Chondrocyte (in vitro differentiated cells): ENCODE results near the gene TECPR1. TPM values are rescaled to one million over a fixed set of nuclear protein-coding genes. Genes with fewer than 3 reads are reported as not detected.

Experiments
- DNase-seq: peaks from one replicate; pipeline ENCODE4 v3.0.0; 2021; ENCODE audit warnings: mixed read lengths, low spot score
- H3K27ac Mint-ChIP-seq: one replicate; pipeline ENCODE4 v1.8.0; 2021; ENCODE audit warnings: mild to moderate bottlenecking, moderate library complexity, mixed read lengths; ENCODE audit not compliant: unreplicated experiment
- H3K27me3 Mint-ChIP-seq: 2 replicates; pipeline ENCODE4 v1.8.0; 2021; ENCODE audit warnings: low read depth, mixed read lengths
- H3K36me3 Mint-ChIP-seq: 2 replicates; pipeline ENCODE4 v1.8.0; 2021; ENCODE audit warnings: low read depth, mixed read lengths
- H3K4me1 Mint-ChIP-seq: 2 replicates; pipeline ENCODE4 v1.8.0; 2021; ENCODE audit warnings: low read depth, mild to moderate bottlenecking, mixed read lengths
- H3K4me3 Mint-ChIP-seq: one replicate; pipeline ENCODE4 v1.8.0; 2021; ENCODE audit warnings: mild to moderate bottlenecking, moderate library complexity, mixed read lengths; ENCODE audit not compliant: unreplicated experiment
- H3K9me3 Mint-ChIP-seq: 2 replicates; pipeline ENCODE4 v1.8.0; 2021; ENCODE audit warnings: low read depth, mixed read lengths
- total RNA-seq: library from RNA; stranded (reverse); gene quantifications from 3 replicates; pipeline ENCODE4 v1.2.1, GENCODE V29; 2021
- TF ChIP-seq, protein P1 (sequence below): fragments of 200-600 bp; sonication (generic); IDR thresholded peaks from 2 replicates; pipeline ENCODE4 v1.5.0; 2021; ENCODE audit warnings: antibody characterized with exemption, mild to moderate bottlenecking, moderate library complexity

Gene TECPR1
- total RNA-seq, 1 donor from 2014 or later = 27.3 TPM

DNA sequence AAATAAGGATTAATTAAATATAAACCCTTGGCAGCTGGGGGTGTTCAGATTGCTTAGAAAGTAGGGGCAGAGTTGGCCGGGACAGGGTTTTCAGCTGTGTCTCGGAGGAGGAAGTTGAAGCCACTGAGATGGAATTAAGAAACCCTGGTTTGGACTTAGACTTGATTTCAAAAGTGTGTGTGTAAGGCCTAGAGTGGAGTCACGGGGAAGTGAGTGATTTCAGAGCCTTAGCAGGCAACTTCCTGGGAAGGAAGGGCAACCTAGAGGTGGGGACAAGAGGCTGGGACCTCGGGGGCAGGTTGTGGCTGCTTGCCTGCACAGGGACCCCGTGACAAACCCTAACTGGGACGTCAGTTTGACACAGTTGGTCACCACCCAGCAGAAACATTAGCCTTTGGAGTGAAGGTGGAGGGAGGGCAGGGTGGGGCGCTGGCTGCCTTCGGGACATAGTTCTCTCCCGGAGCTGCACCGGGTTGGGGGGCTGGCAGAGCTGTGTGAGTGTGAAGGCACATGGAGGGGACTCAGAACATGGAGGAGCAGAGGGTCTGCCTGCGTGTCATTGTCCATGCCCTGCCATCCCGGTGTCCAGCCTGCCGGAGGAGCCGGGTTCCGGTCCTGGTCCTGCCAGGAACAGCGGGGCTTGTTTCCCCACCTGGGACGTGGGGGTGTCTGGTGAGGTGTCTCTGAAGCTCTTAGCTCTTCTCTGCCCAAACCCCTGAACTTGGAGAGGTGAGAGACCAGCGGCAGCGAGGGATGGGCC lies 31.3 kb upstream of the TECPR1 start:
- H3K9me3 Mint-ChIP-seq = no peaks in the 10 kb centered on the region

DNA sequence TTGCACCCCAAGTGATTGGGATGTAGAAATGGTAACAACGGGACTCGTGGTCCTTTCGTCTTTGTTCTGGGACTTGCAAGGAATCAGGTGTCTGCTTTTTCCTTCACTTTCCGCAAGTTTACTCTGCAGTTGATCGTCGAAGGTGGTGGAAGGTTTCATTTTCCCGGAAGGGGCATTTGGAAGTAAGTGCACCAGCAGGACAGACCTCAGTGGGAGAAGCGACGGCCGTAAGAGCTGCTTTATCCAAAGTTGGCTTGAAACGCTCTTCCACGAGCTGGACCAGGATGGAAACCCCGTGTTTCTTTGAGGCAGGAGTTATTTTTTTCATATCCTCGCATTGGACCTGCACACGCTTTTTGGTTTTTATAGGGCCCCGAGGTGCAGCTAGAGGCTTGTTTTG lies 30.7 kb upstream of the TECPR1 start:
- Mint-ChIP-seq H3K27me3 (no peaks in the 10 kb centered on the region), H3K4me3 (peak overlapping the region; percentile 85), H3K9me3 (no peaks in the 10 kb centered on the region), H3K36me3 (peaks cover 13% of the 10 kb centered on the region), H3K27ac (peak overlapping the region; percentile 95), H3K4me1 (peaks cover 50% of the 10 kb centered on the region)
- TF ChIP-seq, protein P1, sequence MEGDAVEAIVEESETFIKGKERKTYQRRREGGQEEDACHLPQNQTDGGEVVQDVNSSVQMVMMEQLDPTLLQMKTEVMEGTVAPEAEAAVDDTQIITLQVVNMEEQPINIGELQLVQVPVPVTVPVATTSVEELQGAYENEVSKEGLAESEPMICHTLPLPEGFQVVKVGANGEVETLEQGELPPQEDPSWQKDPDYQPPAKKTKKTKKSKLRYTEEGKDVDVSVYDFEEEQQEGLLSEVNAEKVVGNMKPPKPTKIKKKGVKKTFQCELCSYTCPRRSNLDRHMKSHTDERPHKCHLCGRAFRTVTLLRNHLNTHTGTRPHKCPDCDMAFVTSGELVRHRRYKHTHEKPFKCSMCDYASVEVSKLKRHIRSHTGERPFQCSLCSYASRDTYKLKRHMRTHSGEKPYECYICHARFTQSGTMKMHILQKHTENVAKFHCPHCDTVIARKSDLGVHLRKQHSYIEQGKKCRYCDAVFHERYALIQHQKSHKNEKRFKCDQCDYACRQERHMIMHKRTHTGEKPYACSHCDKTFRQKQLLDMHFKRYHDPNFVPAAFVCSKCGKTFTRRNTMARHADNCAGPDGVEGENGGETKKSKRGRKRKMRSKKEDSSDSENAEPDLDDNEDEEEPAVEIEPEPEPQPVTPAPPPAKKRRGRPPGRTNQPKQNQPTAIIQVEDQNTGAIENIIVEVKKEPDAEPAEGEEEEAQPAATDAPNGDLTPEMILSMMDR = no peak
- no peak for DNase-seq

More for the DNA sequence above, 31.3 kb upstream of the TECPR1 start:
- peak; percentile 91 for DNase-seq
- Mint-ChIP-seq H3K4me1 (peaks cover 50% of the 10 kb centered on the region), H3K4me3 (peak overlapping the region; percentile 85), H3K36me3 (peaks cover 13% of the 10 kb centered on the region), H3K27me3 (no peaks in the 10 kb centered on the region), H3K27ac (peak overlapping the region; percentile 95)
- TF ChIP-seq, protein P1 = no peak

DNA sequence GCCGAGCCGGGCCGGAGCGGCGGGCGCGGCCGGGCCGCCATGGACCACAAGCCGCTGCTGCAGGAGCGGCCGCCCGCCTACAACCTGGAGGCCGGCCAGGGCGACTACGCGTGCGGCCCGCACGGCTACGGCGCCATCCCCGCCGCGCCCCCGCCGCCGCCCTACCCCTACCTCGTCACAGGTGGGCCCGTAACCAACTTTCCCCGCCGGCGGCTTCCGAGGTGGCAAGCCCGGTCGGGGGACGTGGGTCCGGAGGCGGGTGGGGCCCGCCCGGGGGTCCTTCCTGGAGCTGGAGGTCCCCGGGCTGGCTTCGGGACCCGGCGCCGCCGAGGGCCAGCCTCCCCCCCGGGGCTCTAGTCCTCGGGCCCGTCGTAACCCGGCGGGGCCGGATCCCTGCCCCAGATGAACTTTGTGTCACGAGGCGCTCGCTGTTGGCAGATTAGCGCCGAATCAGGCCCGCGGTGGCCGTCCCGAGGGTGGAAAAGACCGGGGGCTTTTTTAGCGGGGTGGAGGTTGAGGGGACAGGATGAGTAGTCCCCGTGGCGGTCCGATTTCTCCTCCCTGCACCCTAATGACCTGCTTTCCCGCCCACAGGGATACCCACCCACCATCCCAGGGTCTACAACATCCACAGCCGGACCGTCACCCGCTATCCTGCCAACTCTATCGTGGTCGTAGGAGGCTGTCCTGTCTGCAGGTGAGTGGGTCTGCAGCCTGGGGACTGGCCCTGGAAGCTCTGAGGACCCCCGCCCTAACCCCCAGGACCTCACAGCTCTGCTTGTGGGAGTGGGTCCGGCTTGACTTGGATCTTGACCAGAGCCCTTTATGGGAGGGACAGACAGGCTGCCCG lies 29.9 kb upstream of the TECPR1 start:
- peak overlapping the region; percentile 95 for H3K27ac Mint-ChIP-seq
- no peaks in the 10 kb centered on the region for H3K27me3 Mint-ChIP-seq
- no peaks in the 10 kb centered on the region for H3K9me3 Mint-ChIP-seq
- peaks cover 13% of the 10 kb centered on the region for H3K36me3 Mint-ChIP-seq
- TF ChIP-seq, protein P1 = no peak
- peak overlapping the region; percentile 85 for H3K4me3 Mint-ChIP-seq
- peak; percentile 91 for DNase-seq
- peaks cover 47% of the 10 kb centered on the region for H3K4me1 Mint-ChIP-seq

DNA sequence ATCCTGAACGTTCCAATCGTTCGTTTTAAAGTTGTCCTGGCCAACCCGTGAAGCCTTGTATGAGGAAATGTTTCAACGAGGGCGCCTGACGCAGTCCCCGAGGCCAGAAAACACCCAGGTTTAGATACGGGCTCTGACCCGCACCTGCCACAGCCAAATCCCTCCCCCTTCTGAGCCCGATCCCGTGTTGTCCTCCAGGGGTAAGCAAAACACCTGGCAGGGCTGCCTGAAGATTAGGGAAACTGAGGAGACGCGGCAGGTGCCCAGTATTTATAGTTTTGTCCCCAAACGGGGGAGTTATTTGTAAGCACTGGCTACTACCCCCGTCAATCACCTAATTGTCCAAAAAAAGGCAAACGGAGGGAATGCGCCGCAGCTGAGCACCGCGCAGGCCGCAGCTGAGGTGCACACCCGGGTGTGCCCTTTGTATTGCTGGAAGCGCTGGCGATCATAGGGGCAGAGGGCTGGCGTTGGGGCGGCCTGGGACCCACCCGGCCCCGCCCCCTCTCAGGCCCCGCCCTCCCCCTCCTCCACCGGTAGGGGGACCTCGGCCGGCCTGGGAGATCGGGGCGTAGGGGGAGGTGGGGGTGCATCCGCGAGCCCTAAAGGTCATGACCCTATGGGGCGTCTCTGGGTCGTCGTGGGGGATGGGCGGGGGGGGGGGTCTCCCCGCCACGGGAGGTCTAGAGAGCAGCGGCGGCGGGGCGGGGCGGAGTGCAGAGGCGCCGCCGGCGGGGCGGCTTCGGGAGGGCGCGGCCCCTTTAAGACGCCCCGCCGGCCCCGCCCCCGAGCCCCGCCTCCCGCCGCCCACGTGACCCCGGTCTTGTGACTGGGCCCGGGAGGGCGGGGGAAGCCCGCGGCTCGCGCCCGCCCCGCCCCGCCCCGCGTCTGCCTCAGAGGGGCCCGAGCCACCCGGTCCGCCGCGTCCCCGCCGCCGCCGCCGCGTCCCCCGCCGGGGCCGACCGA lies 29.0 kb upstream of the TECPR1 start, which contains the start of gene BRI3:
TSS of gene BRI3 (plus strand) at position 896 of the 966 bp plus-strand sequence. CDS start 110 bp downstream, outside the sequence.
- no peaks in the 10 kb centered on the region for H3K9me3 Mint-ChIP-seq
- TF ChIP-seq, protein P1 = no peak
- peak within 1 kb of the TSS; percentile 95 for H3K27ac Mint-ChIP-seq
- no peaks in the 10 kb centered on the region for H3K27me3 Mint-ChIP-seq
- H3K4me1 Mint-ChIP-seq = peaks cover 45% of the 10 kb centered on the region
- no peak for DNase-seq
- H3K36me3 Mint-ChIP-seq = peaks cover 12% of the 10 kb centered on the region
- H3K4me3 Mint-ChIP-seq = peak within 1 kb of the TSS; percentile 85
